ENCODE results near the gene NOD2. TPM values are rescaled to one million over a fixed set of nuclear protein-coding genes. Genes with fewer than 3 reads are reported as not detected.

The NOD2 gene
- total RNA-seq, 1 donor from 2014 or later, result 2.9 TPM

- Mint-ChIP-seq H3K27me3 (no peaks in the 10 kb centered on the region), H3K4me1 (peaks cover 27% of the 10 kb centered on the region)
- no peak for DNase-seq
Observed at GRCh38 chr16:50735629-50736122, 42.3 kb downstream of the NOD2 start.

GRCh38 chr16:50736448-50736847 lies 43.0 kb downstream of the NOD2 start:
- ChIA-PET POLR2A (interaction anchor here (0.8 to 1.5 kb wide), 2 partner anchors 56 to 62 kb away, joined by 3 to 8 read pairs; partner anchors contain the start of gene SNX20), CTCF (interaction anchor here (1.3 kb wide), 1 partner anchor 68 kb away, joined by 3 read pairs; no protein-coding TSS in a partner anchor)
- Mint-ChIP-seq H3K9me3 (no peaks in the 10 kb centered on the region), H3K4me3 (no peak overlapping the region), H3K36me3 (ENCODE audit: low read depth) (peaks cover 27% of the 10 kb centered on the region), H3K27me3 (no peaks in the 10 kb centered on the region), H3K27ac (no peak overlapping the region), H3K4me1 (peaks cover 34% of the 10 kb centered on the region)
- ATAC-seq (ENCODE audit: low read depth) (no peak), DNase-seq (no peak)
- TF ChIP-seq CTCF (IDR thresholded peaks at IDR 0.05), result no peak
- intact Hi-C loops (cut with micrococcal nuclease), result no loop called here

More at GRCh38 chr16:50735629-50736122, 42.3 kb downstream of the NOD2 start:
- ATAC-seq (ENCODE audit: low read depth), result peak; percentile 40
- TF ChIP-seq CTCF (IDR thresholded peaks at IDR 0.05), result no peak
- Mint-ChIP-seq H3K9me3 (no peaks in the 10 kb centered on the region), H3K27ac (no peak overlapping the region), H3K4me3 (peak overlapping the region; percentile 25), H3K36me3 (ENCODE audit: low read depth) (peaks cover 26% of the 10 kb centered on the region)
- ChIA-PET POLR2A (interaction anchor here (0.5 to 1.5 kb wide), 3 partner anchors 34 to 61 kb away, joined by 3 to 8 read pairs (median 3); partner anchors contain the start of gene SNX20), CTCF (interaction anchor here (1.3 kb wide), 1 partner anchor 67 kb away, joined by 3 read pairs; no protein-coding TSS in a partner anchor)
- intact Hi-C loops (cut with micrococcal nuclease), result no loop called here

- no peak for ATAC-seq (ENCODE audit: low read depth)
- Mint-ChIP-seq H3K4me1 (peaks cover 37% of the 10 kb centered on the region), H3K27ac (no peak overlapping the region), H3K36me3 (ENCODE audit: low read depth) (peaks cover 30% of the 10 kb centered on the region), H3K9me3 (no peaks in the 10 kb centered on the region), H3K4me3 (no peak overlapping the region), H3K27me3 (no peaks in the 10 kb centered on the region)
- intact Hi-C loops (cut with micrococcal nuclease), result no loop called here
- ChIA-PET POLR2A (interaction anchor here (0.6 kb wide), 1 partner anchor 52 kb away, joined by 7 read pairs; no protein-coding TSS in a partner anchor), CTCF (no interaction called here)
- TF ChIP-seq CTCF (IDR thresholded peaks at IDR 0.05), result no peak
- no peak for DNase-seq
Observed at GRCh38 chr16:50737420-50737959, 44.1 kb downstream of the NOD2 start.

- Mint-ChIP-seq H3K27me3 (no peaks in the 10 kb centered on the region), H3K4me1 (peaks cover 51% of the 10 kb centered on the region), H3K27ac (no peak overlapping the region), H3K4me3 (no peak overlapping the region), H3K9me3 (no peaks in the 10 kb centered on the region), H3K36me3 (ENCODE audit: low read depth) (peaks cover 37% of the 10 kb centered on the region)
- DNase-seq (no peak), ATAC-seq (ENCODE audit: low read depth) (no peak)
- ChIA-PET POLR2A (no interaction called here), CTCF (no interaction called here)
- TF ChIP-seq CTCF (IDR thresholded peaks at IDR 0.05), result no peak
- intact Hi-C loops (cut with micrococcal nuclease), result no loop called here
Observed at GRCh38 chr16:50739031-50739430, 45.6 kb downstream of the NOD2 start.

GRCh38 chr16:50740736-50741135 lies 47.3 kb downstream of the NOD2 start:
- Mint-ChIP-seq H3K27ac (peak overlapping the region; percentile 96), H3K36me3 (ENCODE audit: low read depth) (peaks cover 52% of the 10 kb centered on the region), H3K4me3 (peak overlapping the region; percentile 86), H3K27me3 (no peaks in the 10 kb centered on the region), H3K4me1 (peaks cover 63% of the 10 kb centered on the region), H3K9me3 (no peaks in the 10 kb centered on the region)
- CTCF ChIA-PET, result interaction anchor here (1.1 to 1.4 kb wide), 3 partner anchors 66 to 96 kb away, joined by 3 to 13 read pairs (median 7); no protein-coding TSS in a partner anchor
- ATAC-seq (ENCODE audit: low read depth) (no peak), DNase-seq (no peak)
- POLR2A ChIA-PET, result interaction anchor here (1.0 to 1.2 kb wide), 4 partner anchors 32 to 74 kb away, joined by 3 to 8 read pairs (median 4); partner anchors contain the start of gene SNX20
- TF ChIP-seq CTCF (IDR thresholded peaks at IDR 0.05), result no peak
- intact Hi-C loops (cut with micrococcal nuclease), result loop anchor here (1.0 to 2.0 kb wide), 4 partner anchors 152 to 676 kb away; partner anchors contain the start of genes HEATR3 and NKD1
